HepG2 (cell line): ENCODE measurements around the gene VPS37B. TPM values are rescaled to one million over a fixed set of nuclear protein-coding genes. Genes with fewer than 3 reads are reported as not detected.

ENCODE experiments used
- HNRNPL ChIP-seq: fragments of 200-400 bp; formaldehyde crosslinking; IDR thresholded peaks from 2 replicates; pipeline ENCODE4 v1.6.1; 2017; ENCODE audit warnings: mild to moderate bottlenecking, low read depth, low read length
- IRX3 ChIP-seq: sonication (generic); formaldehyde crosslinking; IDR thresholded peaks from 2 replicates; pipeline ENCODE4 v1.8.1; 2023; ENCODE audit warnings: mild to moderate bottlenecking, low read depth, missing genetic modification reagents, borderline replicate concordance
- KDM5A ChIP-seq: fragments of 200-600 bp; sonication (generic); IDR thresholded peaks from 2 replicates; pipeline ENCODE4 v1.7.0; 2018; ENCODE audit warnings: antibody characterized with exemption, mild to moderate bottlenecking, low read length, borderline replicate concordance
- NR2F2 ChIP-seq: IDR thresholded peaks from 2 replicates; pipeline ENCODE4 v1.6.1; 2012; ENCODE audit warnings: low read depth, inconsistent platforms, borderline replicate concordance
- SP4 ChIP-seq: sonication (generic); formaldehyde crosslinking; IDR thresholded peaks from 2 replicates; pipeline ENCODE4 v1.8.1; 2023; ENCODE audit warnings: mild to moderate bottlenecking, missing genetic modification reagents
- TBX3 ChIP-seq: fragments of 450-650 bp; IDR thresholded peaks from 2 replicates; pipeline ENCODE4 v1.6.1; 2017; ENCODE audit warnings: antibody characterized with exemption, mild to moderate bottlenecking, inconsistent platforms, borderline replicate concordance
- TCF7L2 ChIP-seq: IDR thresholded peaks from 2 replicates; pipeline ENCODE4 v1.6.1; 2011; ENCODE audit warnings: mild to moderate bottlenecking, low read depth, low read length, moderate library complexity
- ZFP37 ChIP-seq: sonication (generic); formaldehyde crosslinking; IDR thresholded peaks from 2 replicates; pipeline ENCODE4 v1.4.0; 2020; ENCODE audit warnings: missing genetic modification reagents, borderline replicate concordance
- ZNF572 ChIP-seq: sonication (generic); formaldehyde crosslinking; IDR thresholded peaks from 2 replicates; pipeline ENCODE4 v1.5.1; 2020; ENCODE audit warnings: mild to moderate bottlenecking, missing genetic modification reagents
- polyA plus RNA-seq, 8 experiments: library from polyadenylated mRNA; depleted of rRNA in 3 of 8; stranded (reverse) in 7 of 8; unstranded in 1 of 8; fragments of >200 nt; fragmentation: Illumina TruSeq in 4 of 8; extraction: Trizol in 4 of 8; gene quantifications; 2 replicates each; pipeline versions ENCODE4 v1.2.1 to v1.2.3, GENCODE V29; 2011 to 2016; ENCODE audit warnings: low read depth in 4 of 8, missing spikeins in 1 of 8, mixed read lengths in 1 of 8; ENCODE audit not compliant: insufficient read depth in 1 of 8
- total RNA-seq, 5 experiments: library from RNA; depleted of rRNA; stranded (reverse); fragments of >200 nt; fragmentation: Illumina TruSeq; extraction: Trizol; gene quantifications; 2 replicates each; pipeline ENCODE4 v1.2.3, GENCODE V29; 2016; ENCODE audit warnings: low read depth in 1 of 5
- TF ChIP-seq, protein P1 (sequence below): sonication (generic); formaldehyde crosslinking; IDR thresholded peaks from 2 replicates; pipeline ENCODE4 v1.4.0; 2020; ENCODE audit warnings: missing genetic modification reagents
- TF ChIP-seq, protein P2 (sequence below): sonication (generic); formaldehyde crosslinking; IDR thresholded peaks from 2 replicates; pipeline ENCODE4 v1.4.0; 2020; ENCODE audit warnings: missing genetic modification reagents
- TF ChIP-seq, protein P3 (sequence below): sonication (generic); formaldehyde crosslinking; IDR thresholded peaks from 2 replicates; pipeline ENCODE4 v1.8.0; 2022; ENCODE audit warnings: missing genetic modification reagents, mild to moderate bottlenecking, borderline replicate concordance
- TF ChIP-seq, protein P4 (sequence below): sonication (generic); formaldehyde crosslinking; IDR thresholded peaks from 2 replicates; pipeline ENCODE4 v1.5.1; 2020; ENCODE audit warnings: mild to moderate bottlenecking, missing genetic modification reagents, moderate library complexity
- TF ChIP-seq, protein P5 (sequence below): sonication (generic); formaldehyde crosslinking; IDR thresholded peaks from 2 replicates; pipeline ENCODE4 v1.8.1; 2022; ENCODE audit warnings: mild to moderate bottlenecking, missing genetic modification reagents
- TF ChIP-seq, protein P6 (sequence below): sonication (generic); formaldehyde crosslinking; IDR thresholded peaks from 2 replicates; pipeline ENCODE4 v1.5.0; 2020; ENCODE audit warnings: mild to moderate bottlenecking, missing genetic modification reagents

VPS37B gene
- total and polyA plus RNA-seq, 2 of the 13 experiments (the other 11 are each of a cell fraction or from before 2014, with no cell fraction given) = 4.6 to 5.3 TPM

DNA sequence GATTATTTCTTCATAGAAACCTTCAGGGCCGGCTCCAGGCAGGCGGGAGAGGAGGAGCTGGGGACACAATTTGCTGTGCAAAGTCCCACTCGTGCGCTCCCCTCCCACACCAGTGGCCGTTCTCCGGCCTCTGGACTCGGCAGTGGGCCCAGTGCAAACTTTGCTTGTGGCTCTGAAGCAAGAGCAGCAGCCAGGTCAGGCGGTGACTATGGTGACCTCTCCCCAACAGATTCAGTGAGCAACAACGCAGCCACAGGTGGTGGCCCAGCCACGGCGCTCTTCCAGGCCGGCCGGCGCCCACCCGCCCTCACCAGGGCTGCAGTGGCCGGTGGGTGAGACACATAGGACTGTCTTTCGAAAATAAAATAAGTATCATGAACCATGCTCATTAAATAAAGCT is 29.5 kb downstream of the VPS37B start (continued):
- no peak for TF ChIP-seq HNRNPL
- no peak for TF ChIP-seq ZFP37
- no peak for TF ChIP-seq ZNF572 (CRISPR knock-in tag)
- no peak for TF ChIP-seq KDM5A
- TF ChIP-seq, protein P1, sequence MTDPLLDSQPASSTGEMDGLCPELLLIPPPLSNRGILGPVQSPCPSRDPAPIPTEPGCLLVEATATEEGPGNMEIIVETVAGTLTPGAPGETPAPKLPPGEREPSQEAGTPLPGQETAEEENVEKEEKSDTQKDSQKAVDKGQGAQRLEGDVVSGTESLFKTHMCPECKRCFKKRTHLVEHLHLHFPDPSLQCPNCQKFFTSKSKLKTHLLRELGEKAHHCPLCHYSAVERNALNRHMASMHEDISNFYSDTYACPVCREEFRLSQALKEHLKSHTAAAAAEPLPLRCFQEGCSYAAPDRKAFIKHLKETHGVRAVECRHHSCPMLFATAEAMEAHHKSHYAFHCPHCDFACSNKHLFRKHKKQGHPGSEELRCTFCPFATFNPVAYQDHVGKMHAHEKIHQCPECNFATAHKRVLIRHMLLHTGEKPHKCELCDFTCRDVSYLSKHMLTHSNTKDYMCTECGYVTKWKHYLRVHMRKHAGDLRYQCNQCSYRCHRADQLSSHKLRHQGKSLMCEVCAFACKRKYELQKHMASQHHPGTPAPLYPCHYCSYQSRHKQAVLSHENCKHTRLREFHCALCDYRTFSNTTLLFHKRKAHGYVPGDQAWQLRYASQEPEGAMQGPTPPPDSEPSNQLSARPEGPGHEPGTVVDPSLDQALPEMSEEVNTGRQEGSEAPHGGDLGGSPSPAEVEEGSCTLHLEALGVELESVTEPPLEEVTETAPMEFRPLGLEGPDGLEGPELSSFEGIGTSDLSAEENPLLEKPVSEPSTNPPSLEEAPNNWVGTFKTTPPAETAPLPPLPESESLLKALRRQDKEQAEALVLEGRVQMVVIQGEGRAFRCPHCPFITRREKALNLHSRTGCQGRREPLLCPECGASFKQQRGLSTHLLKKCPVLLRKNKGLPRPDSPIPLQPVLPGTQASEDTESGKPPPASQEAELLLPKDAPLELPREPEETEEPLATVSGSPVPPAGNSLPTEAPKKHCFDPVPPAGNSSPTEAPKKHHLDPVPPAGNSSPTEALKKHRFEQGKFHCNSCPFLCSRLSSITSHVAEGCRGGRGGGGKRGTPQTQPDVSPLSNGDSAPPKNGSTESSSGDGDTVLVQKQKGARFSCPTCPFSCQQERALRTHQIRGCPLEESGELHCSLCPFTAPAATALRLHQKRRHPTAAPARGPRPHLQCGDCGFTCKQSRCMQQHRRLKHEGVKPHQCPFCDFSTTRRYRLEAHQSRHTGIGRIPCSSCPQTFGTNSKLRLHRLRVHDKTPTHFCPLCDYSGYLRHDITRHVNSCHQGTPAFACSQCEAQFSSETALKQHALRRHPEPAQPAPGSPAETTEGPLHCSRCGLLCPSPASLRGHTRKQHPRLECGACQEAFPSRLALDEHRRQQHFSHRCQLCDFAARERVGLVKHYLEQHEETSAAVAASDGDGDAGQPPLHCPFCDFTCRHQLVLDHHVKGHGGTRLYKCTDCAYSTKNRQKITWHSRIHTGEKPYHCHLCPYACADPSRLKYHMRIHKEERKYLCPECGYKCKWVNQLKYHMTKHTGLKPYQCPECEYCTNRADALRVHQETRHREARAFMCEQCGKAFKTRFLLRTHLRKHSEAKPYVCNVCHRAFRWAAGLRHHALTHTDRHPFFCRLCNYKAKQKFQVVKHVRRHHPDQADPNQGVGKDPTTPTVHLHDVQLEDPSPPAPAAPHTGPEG = no peak
- TF ChIP-seq TCF7L2 = no peak
- TF ChIP-seq, protein P2, sequence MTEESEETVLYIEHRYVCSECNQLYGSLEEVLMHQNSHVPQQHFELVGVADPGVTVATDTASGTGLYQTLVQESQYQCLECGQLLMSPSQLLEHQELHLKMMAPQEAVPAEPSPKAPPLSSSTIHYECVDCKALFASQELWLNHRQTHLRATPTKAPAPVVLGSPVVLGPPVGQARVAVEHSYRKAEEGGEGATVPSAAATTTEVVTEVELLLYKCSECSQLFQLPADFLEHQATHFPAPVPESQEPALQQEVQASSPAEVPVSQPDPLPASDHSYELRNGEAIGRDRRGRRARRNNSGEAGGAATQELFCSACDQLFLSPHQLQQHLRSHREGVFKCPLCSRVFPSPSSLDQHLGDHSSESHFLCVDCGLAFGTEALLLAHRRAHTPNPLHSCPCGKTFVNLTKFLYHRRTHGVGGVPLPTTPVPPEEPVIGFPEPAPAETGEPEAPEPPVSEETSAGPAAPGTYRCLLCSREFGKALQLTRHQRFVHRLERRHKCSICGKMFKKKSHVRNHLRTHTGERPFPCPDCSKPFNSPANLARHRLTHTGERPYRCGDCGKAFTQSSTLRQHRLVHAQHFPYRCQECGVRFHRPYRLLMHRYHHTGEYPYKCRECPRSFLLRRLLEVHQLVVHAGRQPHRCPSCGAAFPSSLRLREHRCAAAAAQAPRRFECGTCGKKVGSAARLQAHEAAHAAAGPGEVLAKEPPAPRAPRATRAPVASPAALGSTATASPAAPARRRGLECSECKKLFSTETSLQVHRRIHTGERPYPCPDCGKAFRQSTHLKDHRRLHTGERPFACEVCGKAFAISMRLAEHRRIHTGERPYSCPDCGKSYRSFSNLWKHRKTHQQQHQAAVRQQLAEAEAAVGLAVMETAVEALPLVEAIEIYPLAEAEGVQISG = no peak
- TF ChIP-seq SP4 (CRISPR knock-in tag) = no peak
- TF ChIP-seq IRX3 (CRISPR knock-in tag) = no peak
- TF ChIP-seq, protein P3, sequence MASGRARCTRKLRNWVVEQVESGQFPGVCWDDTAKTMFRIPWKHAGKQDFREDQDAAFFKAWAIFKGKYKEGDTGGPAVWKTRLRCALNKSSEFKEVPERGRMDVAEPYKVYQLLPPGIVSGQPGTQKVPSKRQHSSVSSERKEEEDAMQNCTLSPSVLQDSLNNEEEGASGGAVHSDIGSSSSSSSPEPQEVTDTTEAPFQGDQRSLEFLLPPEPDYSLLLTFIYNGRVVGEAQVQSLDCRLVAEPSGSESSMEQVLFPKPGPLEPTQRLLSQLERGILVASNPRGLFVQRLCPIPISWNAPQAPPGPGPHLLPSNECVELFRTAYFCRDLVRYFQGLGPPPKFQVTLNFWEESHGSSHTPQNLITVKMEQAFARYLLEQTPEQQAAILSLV (CRISPR knock-in tag) = no peak
- TF ChIP-seq, protein P4, sequence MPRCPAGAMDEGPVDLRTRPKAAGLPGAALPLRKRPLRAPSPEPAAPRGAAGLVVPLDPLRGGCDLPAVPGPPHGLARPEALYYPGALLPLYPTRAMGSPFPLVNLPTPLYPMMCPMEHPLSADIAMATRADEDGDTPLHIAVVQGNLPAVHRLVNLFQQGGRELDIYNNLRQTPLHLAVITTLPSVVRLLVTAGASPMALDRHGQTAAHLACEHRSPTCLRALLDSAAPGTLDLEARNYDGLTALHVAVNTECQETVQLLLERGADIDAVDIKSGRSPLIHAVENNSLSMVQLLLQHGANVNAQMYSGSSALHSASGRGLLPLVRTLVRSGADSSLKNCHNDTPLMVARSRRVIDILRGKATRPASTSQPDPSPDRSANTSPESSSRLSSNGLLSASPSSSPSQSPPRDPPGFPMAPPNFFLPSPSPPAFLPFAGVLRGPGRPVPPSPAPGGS = no peak
- TF ChIP-seq TBX3 = no peak
- TF ChIP-seq, protein P5, sequence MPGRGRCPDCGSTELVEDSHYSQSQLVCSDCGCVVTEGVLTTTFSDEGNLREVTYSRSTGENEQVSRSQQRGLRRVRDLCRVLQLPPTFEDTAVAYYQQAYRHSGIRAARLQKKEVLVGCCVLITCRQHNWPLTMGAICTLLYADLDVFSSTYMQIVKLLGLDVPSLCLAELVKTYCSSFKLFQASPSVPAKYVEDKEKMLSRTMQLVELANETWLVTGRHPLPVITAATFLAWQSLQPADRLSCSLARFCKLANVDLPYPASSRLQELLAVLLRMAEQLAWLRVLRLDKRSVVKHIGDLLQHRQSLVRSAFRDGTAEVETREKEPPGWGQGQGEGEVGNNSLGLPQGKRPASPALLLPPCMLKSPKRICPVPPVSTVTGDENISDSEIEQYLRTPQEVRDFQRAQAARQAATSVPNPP (CRISPR knock-in tag) = no peak
- no peak for TF ChIP-seq NR2F2
- TF ChIP-seq, protein P6, sequence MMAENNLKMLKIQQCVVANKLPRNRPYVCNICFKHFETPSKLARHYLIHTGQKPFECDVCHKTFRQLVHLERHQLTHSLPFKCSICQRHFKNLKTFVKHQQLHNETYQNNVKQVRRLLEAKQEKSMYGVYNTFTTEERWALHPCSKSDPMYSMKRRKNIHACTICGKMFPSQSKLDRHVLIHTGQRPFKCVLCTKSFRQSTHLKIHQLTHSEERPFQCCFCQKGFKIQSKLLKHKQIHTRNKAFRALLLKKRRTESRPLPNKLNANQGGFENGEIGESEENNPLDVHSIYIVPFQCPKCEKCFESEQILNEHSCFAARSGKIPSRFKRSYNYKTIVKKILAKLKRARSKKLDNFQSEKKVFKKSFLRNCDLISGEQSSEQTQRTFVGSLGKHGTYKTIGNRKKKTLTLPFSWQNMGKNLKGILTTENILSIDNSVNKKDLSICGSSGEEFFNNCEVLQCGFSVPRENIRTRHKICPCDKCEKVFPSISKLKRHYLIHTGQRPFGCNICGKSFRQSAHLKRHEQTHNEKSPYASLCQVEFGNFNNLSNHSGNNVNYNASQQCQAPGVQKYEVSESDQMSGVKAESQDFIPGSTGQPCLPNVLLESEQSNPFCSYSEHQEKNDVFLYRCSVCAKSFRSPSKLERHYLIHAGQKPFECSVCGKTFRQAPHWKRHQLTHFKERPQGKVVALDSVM (CRISPR knock-in tag) = no peak
